ENCODE data around the gene THEM4. TPM values are rescaled to one million over a fixed set of nuclear protein-coding genes. Genes with fewer than 3 reads are reported as not detected.
A peak's percentile ranks its signal among the peaks of the same experiment; 100 is the strongest.

THEM4 gene
- total and polyA plus RNA-seq, 12 donors, result 20.2 to 36.4 (median 26.8) TPM

DNA sequence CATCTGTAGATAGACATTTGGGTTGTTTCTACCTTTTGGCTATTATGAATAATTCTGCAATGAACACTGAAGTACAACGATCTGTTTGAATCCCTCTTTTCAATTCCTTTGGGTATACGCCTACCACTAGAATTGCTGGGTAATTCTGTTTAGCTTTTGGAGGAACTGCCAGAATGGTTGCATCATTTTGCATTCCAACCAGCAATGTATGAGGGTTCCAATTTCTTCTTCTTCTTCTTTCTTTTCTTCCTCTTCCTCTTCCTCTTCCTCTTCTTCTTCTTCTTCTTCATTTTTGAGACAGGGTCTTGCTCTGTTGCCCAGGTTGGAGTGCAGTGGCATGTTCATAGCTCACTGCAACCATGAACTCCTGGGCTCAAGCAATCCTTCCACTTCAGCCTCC lies 42.0 kb downstream of the THEM4 start:
- no peaks in the 10 kb centered on the region for H3K4me1 ChIP-seq (replicated peaks in 1 of 2)
- TF ChIP-seq POLR2A (IDR thresholded peaks at IDR 0.05), result no peak
- TF ChIP-seq, protein P1, sequence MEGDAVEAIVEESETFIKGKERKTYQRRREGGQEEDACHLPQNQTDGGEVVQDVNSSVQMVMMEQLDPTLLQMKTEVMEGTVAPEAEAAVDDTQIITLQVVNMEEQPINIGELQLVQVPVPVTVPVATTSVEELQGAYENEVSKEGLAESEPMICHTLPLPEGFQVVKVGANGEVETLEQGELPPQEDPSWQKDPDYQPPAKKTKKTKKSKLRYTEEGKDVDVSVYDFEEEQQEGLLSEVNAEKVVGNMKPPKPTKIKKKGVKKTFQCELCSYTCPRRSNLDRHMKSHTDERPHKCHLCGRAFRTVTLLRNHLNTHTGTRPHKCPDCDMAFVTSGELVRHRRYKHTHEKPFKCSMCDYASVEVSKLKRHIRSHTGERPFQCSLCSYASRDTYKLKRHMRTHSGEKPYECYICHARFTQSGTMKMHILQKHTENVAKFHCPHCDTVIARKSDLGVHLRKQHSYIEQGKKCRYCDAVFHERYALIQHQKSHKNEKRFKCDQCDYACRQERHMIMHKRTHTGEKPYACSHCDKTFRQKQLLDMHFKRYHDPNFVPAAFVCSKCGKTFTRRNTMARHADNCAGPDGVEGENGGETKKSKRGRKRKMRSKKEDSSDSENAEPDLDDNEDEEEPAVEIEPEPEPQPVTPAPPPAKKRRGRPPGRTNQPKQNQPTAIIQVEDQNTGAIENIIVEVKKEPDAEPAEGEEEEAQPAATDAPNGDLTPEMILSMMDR (IDR thresholded peaks at IDR 0.05), result no peak
- H3K4me3 ChIP-seq, result no peak overlapping the region
- intact Hi-C loops (cut with DNase I), result no loop called here
- H3K36me3 ChIP-seq (replicated peaks in 1 of 2), result no peaks in the 10 kb centered on the region
- no peaks in the 10 kb centered on the region for H3K27me3 ChIP-seq
- H3K27ac ChIP-seq, result no peak overlapping the region
- DNase-seq, result no peak
- no peaks in the 10 kb centered on the region for H3K9me3 ChIP-seq (replicated peaks in 1 of 3)
- 70 to 91% (median 77%) methylated on average over 2 of the region's 2 CpGs for WGBS, 4 donors

DNA sequence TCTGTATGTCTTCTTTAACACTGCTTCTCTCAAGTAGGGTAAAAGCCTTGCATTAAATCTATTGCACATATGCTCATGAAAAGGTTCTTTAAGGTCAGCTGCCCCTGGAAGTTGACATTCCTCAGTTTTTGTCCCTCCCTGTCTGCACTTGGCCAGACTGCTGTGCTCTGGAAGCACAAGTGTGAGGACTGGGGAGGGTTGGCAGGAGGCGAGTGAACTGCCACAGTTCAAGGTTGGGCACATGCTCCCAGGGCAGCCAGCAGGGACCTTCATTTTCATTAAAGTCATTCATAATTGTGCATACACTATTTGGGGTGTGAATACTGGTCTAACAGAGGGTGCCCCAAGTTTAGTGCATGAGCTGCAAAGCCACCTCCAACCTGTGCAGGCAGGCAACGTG lies 44.9 kb downstream of the THEM4 start:
- H3K9me3 ChIP-seq (replicated peaks in 1 of 3), result no peaks in the 10 kb centered on the region
- no peaks in the 10 kb centered on the region for H3K27me3 ChIP-seq
- intact Hi-C loops (cut with DNase I), result no loop called here
- no peak overlapping the region for H3K4me3 ChIP-seq
- WGBS, 4 donors, result 11 to 50% (median 34%) methylated on average over 2 of the region's 2 CpGs
- no peaks in the 10 kb centered on the region for H3K4me1 ChIP-seq (replicated peaks in 1 of 2)
- TF ChIP-seq, protein P1 (IDR thresholded peaks at IDR 0.05), result no peak
- TF ChIP-seq POLR2A (IDR thresholded peaks at IDR 0.05), result no peak
- H3K36me3 ChIP-seq (replicated peaks in 1 of 2), result no peaks in the 10 kb centered on the region
- no peak overlapping the region for H3K27ac ChIP-seq
- DNase-seq, result peak in 1 of 7 donors; percentile 19

- Histone ChIP-seq H3K27ac (no peak overlapping the region), H3K36me3 (replicated peaks in 1 of 2) (no peaks in the 10 kb centered on the region), H3K4me3 (no peak overlapping the region), H3K4me1 (replicated peaks in 1 of 2) (no peaks in the 10 kb centered on the region), H3K9me3 (replicated peaks in 1 of 3) (no peaks in the 10 kb centered on the region), H3K27me3 (no peaks in the 10 kb centered on the region)
- intact Hi-C loops (cut with DNase I), result no loop called here
- TF ChIP-seq POLR2A (IDR thresholded peaks at IDR 0.05), result no peak
- TF ChIP-seq, protein P1 (IDR thresholded peaks at IDR 0.05), result no peak
- DNase-seq, result no peak
Observed at GRCh38 chr1:151862604-151863003, 46.7 kb downstream of the THEM4 start.

DNA sequence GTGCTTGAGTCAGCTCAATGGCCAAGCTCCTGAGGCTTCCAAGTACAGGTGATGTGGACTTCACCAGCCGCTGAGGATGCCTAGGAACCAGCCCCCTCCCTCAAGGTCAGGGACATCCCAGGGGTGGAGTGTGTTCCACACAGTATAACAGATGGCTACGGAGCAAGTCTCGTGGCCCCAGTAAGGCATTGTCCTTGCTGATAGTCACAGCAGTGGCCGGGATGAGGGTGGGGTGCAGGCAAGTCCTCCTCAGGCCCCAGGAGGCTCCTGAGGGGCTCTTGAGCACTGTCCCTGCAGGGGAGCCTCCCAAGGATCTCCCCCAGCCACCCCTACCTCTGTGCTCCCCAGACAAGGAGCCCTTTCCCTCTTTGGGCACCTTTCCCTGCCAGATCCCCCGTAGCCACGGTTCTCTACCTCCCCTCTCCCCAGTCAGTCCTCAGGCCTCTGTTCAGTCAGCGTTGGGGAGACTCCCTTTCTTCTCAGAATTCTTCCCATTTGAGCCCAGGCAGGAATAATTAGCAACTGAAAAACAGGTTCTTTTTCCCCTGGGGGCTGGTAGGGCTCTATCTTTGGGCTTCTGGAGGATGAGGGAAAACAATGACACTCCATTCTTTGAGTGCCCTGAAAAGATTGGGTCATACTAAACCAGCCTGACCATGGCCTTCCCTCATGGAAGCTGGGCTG lies 48.7 kb downstream of the THEM4 start:
- TF ChIP-seq, protein P1 (IDR thresholded peaks at IDR 0.05), result no peak
- no peak for TF ChIP-seq POLR2A (IDR thresholded peaks at IDR 0.05)
- Histone ChIP-seq H3K27me3 (no peaks in the 10 kb centered on the region), H3K4me3 (no peak overlapping the region), H3K27ac (no peak overlapping the region), H3K4me1 (replicated peaks in 1 of 2) (no peaks in the 10 kb centered on the region), H3K9me3 (replicated peaks in 1 of 3) (no peaks in the 10 kb centered on the region), H3K36me3 (replicated peaks in 1 of 2) (no peaks in the 10 kb centered on the region)
- 55 to 88% (median 73%) methylated on average over 6 to 7 of the region's 7 CpGs for WGBS, 4 donors
- no peak for DNase-seq
- intact Hi-C loops (cut with DNase I), result no loop called here
